Nucleus accumbens (tissue), 56 donors: ENCODE results near the gene USH1C.
A peak's percentile ranks its signal among the peaks of the same experiment; 100 is the strongest.

Experiments
- DNase-seq, 56 donors: peaks; one replicate each; lab custom pipeline; 2025; lab: John Stamatoyannopoulos, UW

USH1C gene

DNA sequence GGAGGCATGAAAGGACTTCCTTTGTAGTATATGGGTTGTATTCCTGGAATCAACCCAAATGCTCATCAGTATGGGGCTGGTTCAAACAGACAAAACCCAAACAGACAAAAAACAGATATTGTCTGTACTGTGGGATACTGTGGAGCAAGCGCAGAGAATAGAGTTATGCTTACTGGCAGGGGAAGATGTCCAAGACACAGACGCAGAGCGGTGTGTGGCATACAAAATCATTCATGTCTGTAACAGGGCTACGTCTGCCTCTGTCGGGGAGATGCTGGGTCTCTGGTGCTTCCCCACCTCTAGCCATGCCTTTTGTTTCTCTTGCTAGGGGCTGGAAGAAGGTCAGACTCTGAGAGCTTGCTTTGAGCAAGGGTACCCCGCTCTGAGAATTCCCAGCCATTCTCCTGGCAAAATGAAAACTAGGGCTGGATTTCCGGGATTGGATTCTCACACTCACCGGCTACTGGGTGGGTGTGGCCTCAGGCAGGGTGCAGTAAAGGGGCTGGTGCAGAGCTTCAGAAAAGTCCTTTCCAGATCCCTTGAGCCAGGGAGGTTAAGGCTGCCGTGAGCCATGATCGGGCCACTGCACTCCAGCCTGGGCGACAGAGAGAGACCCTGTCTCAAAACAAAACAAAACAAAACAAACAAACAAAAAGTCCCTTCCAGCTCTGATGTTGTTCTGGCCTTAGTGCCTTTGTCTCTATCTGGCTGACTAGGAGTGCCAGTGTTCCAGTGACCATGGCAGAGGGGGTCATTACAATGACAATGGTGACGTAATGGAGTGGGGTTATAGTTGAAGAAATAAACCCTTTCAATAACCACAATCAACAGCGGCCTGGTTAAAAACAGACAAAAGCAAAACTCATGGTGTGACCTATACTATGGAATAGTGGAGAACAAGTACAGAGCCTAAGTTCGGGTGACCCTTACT lies 64.7 kb downstream of the USH1C start:
- DNase-seq, result peak in 32 of 56 donors; percentile 4 to 60 (median 19)

DNA sequence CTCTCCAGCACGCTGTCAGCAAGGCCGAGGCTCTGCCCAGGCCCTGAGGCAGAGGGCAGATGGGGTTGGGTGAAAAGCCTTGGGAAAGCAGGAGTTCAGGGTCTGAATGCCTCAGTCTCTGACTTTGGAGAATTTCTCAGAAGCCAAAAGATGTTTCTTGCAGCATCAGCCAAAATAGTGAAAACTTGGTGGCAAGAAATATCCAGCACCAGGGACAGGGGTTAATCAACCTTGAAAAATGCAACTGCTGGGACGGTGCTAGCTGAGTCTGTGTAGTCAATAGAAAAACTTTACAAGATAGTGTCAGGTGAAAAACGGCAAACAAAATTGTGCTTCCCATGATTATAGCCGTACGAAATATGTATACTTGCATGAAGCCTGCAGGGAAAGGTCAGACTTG lies 66.1 kb downstream of the USH1C start:
- no peak for DNase-seq

DNA sequence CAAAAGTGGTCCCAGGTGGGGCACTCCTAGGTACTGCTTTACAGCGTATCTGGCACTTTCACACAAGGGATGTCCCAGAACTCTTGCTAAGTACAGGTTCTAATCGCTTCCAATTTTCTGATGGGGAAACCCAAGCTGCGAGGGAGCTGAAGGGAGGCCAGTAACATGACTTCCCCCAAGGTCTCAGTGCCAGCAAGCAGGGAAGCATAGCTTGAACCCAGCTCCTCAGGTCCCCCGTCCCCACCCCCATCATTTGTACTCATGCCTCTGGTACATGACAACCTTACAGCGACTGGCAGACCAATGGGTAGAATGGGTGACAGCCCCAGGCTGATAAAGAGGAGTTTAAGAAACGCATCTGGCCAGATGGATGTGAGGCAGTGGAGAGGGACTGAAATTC lies 66.9 kb downstream of the USH1C start:
- DNase-seq, result no peak

DNA sequence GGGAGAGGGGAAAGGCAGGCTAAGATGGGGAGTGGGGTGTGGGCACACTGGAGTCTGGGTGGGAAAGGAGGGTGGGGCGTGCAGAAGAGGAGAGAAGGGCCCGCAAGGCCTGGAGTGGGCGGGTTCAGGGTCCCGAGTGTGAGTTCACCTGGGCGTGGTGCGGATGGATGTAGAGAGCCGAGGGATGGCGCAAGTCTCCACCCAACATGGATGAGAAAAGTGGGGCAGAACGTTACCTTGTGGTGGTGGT lies 67.2 kb downstream of the USH1C start:
- DNase-seq, result no peak

DNA sequence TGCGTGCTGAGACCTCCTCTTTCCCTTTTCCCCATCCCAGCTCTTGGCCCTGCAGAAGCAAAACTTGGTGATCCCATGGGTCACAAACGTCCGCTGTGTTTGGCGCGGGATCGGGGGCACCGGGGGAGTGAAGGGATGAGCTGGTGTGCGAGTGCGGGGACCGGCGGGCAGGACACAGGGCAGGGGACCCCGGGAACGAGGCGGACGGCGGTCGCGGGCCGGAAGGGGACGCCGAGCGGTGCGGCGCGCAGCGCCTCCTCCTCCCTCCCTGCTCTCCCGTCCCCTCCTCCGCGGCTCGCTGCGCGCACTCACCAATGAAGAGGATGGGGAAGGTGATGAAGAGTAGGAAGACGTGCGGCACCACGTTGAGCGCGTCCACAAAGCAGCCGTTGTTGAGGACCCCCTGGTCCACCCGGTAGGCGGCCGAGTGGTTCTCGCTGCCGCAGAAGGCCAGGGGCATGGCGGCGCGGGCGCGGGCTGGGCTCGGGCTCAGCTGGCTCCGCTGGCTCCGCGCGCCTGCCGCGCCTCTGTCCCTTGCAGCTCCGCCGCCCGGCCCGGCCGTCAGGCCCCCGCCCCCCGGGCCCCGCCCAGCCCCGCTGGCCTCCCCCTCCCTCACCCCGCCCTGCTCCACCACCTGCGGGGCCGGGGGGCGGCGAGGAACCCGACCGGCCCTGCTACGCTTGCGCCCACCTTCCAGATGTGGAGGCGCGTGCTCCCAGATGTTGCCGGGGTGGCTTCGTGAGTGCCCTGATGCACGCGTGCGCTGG lies 67.7 kb downstream of the USH1C start, which contains the start of gene ABCC8:
Gene ABCC8, minus strand, starts transcription at position 529 of the 767 bp plus-strand sequence. Its CDS starts 69 bp downstream, at position 460.
- peak in 15 of 56 donors; percentile 2 to 66 (median 21) for DNase-seq

DNA sequence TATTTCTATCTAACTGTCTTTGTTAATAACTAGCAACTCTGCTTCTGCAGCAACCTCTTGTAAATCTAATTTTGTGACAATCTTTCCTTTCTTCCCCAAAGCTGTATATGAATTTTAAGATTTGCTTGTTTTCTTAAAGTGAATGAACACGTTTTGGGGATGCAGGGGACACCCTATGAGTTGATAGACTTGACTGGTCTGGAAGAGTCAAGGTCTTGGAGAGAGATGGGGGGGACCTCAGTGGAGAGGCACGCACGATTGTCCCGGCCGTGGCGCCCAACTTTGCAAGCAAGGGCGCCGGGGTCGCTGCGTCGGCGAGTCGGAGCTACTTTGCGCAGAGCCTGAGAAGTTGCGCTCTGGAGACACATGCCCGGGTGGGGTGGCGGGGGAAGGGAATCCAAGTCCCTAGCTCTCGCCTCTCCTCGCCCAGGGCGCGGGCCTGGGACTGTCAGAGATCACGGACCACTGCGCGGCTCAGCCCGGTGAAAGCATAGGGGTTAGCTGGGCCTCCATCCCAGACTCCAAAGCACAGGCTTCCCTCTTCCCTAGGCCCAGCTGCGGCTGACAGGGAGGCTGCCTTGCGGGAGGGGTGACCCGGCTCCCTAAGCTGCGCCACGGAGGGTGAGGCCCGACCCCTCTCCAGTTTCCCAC lies 68.4 kb downstream of the USH1C start:
- peak in 15 of 56 donors; percentile 3 to 28 (median 12) for DNase-seq

DNA sequence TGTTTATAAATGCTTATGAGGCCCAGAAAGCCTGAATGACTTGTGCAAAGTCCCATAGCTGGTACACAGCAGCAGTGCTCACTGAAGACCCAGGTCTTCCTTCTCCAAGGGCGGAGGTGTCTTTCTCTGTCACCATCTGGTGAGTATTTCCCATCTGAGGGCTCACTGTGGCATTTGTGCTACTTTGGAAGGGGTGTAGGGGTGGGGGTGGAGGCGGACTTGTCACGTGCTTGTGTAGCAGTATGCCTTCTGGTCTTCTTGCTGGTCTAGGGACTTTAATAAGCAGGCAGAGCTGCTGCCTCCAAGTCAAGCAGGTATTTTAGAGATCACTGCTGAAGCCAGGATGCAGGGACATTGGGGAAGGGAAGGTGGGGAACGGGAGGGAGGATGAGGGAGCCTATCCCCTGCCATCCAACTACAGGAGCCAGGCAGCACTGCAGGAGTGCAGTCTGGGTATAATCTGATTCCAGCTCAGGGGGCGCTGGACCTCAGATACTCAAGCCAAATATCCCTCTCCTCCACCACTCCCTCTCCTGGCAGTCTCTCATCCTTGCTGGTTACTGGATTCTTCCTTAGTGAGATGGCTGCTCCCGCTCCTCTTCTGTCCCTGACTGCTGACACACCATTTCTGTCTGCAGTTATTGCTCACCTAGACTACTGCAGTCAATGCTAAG lies 71.0 kb downstream of the USH1C start:
- DNase-seq, result no peak

DNA sequence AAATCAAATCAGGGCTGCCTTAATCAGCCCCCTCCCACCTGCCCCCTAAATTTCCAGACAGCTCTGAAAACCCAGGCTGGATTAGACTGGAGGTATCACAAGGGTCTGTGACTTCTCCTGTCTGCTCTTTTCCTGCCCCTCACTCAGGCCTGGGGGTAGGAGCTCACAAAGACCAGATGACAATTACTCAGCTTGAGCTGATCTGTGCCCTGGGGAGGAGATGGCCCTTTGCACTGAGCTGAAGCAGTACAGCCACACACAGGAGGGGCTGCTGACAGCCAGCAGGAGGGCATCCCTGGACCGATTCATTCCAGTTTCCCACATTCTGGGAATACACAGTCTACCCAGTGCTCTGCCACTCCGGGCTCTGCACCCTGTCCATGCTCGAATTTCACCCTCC lies 71.7 kb downstream of the USH1C start:
- DNase-seq, result no peak

DNA sequence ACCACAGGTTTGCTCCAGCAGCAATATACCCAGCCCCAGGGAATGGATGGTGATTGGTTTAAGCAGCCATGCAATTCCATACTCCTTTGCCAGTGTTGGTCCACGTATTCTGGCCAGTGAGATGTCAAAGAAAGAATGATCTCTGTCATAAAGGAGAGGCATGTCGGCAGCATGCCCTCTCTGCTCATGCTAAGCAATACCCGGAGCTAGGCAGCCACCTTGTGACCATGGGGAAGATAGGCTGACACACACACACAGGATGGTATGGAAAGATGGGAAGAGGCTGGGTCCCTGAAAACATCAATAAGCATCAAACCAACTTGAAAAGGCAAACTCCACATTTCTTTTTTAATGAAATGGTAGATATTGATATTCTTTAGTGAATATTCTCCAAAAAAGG lies 72.7 kb downstream of the USH1C start:
- DNase-seq, result no peak

DNA sequence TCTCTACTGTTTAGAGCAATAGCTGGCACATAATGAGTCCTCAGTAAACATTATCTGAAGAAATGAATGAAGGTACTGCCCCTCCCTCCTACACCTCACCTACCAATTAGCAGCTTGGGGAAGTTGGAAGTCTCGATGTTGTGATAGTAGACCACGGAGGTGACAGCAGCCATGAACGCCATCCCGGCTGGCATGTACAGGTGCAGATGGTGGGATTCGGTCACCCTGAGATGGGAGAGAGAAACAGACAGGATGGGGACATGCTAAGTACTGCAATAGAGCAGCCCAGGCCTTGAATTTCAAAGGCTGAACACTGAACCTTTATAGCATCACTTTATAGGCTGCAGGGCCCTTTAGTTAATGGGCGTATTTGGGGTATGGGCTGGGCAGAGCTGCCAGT lies 74.2 kb downstream of the USH1C start:
- no peak for DNase-seq

DNA sequence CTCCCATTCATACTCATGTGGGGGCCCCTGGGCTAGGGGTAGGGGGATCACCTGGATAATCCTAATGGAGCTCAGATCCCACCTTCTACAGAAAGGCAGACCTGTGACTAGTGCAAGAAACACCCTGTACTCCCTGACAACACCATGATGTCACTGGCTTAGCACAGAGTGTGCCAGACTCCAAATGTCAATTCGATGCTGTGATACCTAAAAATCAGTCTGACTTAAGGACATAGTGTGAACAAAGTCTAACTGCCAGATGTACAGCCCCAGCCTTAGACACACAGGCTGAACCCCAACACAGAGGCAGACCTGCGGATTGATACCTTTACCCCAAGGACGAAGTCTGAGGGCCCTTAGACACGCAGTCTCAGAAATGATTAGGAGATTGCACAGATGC lies 76.1 kb downstream of the USH1C start:
- DNase-seq, result no peak

DNA sequence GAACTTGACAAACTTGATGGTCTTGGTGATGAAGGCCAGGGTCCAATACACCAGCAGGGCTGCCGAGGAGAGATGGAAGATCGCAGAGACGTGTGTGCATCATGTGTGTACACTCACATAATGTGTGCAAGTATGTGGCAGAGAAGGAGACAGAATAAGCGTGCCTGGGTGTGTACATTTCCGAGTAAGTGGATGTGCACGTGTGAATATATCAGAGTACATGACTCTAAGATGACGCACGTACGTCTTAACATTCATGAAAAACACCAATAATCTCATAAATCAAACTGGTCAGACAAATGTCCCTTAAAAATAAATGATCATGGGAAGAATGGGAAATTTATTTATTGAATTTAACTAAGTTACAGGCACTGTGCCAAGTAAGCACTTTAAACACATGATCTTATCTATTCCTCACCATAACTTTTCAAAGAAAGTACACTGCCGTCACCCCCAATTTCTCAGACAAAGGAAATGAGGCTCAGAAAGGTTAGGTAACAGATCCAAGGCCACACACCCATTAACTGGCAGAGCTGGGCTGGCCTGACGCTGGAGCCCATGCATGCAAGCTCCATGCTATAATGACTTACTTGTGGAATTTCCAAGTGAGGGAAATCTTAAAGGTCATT lies 80.6 kb downstream of the USH1C start:
- no peak for DNase-seq

DNA sequence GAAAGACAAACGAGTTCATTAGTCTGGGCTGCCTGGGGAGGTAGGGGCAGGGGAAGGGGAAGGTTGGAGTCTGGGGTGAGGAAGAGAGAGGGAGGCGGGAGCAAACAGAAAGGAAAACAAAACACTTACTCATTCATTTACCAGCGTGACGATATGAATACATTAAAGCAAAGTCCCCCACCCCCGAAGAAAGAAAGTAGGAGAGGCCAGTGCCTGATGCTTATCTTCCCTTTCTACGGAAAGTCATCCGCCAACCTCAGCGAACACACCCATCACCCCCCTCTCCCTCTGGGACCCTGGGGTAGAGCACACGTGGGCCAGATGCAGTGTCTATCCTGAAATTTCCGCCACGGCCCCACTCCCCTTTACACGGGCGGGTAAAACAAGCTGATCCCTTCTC lies 81.3 kb downstream of the USH1C start:
- DNase-seq, result no peak

DNA sequence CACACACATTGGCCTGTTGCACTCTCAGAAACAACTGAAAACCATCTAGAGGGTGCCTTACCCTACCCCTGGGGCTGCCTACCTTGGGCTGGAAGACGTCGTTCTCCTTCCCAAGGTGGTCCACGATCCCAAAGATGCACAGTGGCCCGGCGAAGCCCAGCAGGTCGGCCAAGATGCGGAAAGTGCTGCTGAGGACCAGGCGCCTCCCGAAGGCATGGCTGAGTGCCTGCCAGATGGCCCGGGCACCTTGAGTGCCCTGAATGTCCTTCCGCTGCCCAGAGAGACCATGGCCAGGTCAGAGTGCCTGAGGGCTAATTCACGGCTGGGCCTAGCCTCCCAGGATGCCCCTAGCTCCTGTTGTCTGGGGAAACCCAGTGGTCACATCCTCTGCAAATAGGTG lies 83.8 kb downstream of the USH1C start:
- DNase-seq, result no peak

DNA sequence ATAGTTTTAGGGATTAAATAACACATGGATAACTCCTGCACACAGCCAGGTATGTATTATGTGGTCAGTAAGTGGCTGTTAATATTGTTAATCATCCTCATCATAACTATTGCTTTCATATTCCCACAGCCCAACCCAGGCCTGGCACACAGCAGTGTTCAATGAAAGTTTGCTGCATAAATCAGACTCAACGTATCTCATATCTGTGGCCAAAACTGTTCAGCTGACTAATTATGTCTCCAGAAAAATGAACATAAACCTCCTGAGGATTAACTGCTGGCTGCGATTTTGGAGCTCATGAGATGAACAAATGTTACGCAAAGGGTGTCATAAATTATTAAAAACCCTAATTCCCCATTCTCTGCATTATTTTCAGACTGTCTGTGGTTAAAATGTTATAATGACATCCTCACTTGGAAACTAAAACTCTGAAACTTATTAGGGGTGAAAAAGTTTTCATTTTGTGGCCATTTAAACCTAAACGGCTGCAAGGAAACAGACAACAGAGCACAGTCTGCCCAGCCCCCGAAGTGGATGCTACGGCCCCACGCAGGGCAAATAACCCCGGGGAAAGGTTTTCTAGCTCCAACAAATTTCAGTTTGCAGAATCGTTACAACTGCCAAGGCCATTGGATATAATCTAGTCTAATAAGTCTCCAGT lies 84.8 kb downstream of the USH1C start:
- DNase-seq, result no peak

DNA sequence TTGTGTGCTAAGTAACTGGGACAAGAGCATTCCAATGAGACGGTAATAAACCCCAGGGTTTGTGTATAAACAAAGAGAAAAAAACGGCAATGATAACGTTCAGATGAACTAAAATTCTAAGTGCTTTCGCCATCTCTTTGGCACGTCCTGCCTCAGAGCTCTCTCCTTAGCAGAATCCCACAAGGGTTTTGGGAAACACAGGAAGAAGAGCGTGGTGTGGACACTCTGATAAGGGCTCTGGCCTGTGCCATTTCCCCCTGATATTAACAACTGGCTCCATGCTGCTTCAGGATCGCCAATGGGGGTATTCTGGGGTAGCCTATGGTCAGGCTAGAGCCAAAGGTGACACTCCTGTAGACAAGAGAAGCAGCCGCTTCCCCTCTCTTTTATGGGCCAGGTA lies 85.9 kb downstream of the USH1C start:
- no peak for DNase-seq

DNA sequence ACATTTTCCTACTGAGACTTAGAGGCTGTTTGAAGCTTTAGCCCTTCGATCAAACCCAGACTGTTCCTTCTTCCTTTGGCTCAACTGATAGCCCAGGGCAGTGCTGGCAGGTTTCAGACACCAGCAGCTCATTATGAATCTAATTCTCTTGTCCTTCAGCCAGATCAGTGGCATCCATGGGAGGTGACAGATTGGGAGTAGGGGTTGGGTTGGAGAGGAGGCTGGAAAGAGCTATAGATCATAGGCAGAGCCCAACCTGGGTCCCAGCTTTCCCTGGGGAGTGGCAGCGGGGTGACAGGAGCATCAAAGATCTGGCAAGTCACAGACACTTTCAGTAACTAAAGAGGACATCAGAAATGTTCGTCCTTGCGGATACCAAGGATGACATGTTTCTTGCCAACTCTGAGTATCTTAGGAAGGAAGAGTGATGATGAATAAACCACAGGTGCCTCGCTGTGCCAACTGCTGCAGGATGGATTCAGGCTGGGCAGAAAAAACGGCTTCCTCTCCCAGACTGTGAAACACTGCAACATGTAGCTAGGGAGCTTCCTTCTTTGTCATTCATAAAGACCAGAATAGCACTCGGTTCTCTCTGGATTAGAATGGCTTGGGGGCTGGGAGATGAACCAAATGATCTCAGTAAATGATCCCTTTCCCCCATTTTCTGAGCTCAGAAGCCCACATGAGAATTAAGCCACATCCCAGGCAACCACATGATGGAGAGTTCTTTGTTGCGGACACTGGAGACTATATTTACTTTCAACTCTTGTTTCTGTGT lies 86.6 kb downstream of the USH1C start:
- DNase-seq, result no peak

DNA sequence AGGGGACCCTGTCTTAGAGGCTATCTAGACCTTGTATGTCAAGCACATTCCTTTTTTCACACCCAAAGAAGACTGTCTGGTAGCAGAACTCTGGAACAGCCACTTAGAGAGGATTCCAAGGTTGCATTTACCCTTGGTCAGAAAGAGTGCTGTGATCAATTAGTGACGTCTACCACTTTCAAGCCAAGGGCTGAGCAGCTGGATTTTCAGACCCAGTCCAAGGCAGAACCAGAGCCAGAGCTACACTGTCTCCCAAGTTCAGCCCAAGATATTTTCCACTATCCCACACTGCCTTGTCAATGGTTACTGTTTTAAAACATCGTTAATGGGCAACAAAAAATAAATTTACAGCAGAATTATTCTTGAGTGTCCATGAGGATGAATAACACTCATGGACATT lies 91.5 kb downstream of the USH1C start:
- DNase-seq, result no peak

DNA sequence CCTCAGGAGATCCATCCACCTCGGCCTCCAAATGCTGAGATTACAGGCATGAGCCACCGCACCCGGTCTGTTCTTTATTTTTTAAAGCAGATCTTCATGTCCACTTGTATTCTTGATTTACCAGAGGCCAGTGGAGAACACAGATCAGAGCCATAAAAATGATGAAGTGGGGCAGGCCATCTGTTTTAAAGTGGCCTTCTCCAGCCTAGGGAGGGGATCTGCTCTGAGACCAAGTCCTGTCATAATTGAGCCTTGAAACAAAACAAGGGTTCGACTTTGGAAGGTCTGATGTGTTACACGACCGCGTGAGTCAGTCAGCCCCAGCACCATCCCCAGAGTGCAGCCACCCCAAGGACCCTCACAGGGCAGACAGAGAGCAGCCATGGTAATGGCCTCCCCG lies 95.1 kb downstream of the USH1C start:
- no peak for DNase-seq
